Prostate gland (tissue), 2 donors: Measurements from ENCODE around the gene PIAS4.

ENCODE experiments used
- POLR2AphosphoS5 ChIP-seq: sonication (generic); formaldehyde crosslinking; IDR thresholded peaks from one replicate; pipeline ENCODE4 v1.6.1; 2017; ENCODE audit warnings: antibody characterized with exemption
- TF ChIP-seq, protein P1 (sequence below), 4 experiments: fragments of 200-600 bp in 2 of 4; fragments of 450-650 bp in 2 of 4; sonication (generic) in 2 of 4; IDR thresholded peaks; 1 replicate in 3 of 4; 2 replicates in 1 of 4; pipeline ENCODE4 v1.5.1; 2016 to 2019; ENCODE audit warnings: antibody characterized with exemption in 4 of 4, mild to moderate bottlenecking in 2 of 4, moderate library complexity in 2 of 4

DNA sequence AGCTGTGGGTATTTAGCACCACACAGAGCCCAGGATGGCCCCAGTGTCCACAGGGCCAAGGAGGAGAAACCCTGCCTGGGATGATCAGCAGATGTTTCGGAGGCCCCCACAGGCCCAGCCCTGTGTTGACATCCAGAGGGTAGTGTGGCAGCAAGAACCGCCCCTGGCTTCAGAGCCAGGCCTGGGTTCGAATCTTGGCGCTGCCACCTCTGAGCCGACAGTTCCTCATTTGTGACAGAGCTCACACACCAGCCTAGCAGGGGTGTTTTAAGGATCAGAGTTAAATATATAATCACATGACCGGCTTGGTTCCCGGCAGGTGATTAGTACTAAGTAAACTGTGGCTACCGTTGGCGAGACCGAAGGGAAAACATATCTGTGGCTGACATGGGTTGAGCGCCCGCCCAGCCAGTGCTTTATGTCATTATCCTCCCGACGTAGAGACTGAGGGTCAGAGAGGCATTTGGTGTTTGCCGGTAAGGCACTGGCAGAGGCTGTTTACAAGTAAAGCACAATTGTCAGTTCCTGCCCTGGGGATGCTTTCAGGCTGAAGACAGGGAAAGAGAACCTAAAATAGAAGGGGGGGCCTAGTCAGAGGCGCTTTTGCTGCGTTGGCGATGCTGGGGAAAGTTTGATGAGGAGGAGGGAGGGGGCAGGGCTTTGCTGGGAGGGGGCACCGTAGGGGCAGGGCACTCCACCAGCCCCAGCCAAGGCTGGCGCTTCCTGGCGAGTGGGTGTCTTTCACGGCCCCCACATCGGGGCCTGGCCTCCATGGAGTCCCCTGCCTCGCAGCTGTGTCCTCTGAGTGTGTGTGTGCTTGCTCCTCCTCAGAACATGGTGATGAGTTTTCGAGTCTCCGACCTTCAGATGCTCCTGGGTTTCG lies 4.8 kb downstream of the PIAS4 start:
- TF ChIP-seq, protein P1, sequence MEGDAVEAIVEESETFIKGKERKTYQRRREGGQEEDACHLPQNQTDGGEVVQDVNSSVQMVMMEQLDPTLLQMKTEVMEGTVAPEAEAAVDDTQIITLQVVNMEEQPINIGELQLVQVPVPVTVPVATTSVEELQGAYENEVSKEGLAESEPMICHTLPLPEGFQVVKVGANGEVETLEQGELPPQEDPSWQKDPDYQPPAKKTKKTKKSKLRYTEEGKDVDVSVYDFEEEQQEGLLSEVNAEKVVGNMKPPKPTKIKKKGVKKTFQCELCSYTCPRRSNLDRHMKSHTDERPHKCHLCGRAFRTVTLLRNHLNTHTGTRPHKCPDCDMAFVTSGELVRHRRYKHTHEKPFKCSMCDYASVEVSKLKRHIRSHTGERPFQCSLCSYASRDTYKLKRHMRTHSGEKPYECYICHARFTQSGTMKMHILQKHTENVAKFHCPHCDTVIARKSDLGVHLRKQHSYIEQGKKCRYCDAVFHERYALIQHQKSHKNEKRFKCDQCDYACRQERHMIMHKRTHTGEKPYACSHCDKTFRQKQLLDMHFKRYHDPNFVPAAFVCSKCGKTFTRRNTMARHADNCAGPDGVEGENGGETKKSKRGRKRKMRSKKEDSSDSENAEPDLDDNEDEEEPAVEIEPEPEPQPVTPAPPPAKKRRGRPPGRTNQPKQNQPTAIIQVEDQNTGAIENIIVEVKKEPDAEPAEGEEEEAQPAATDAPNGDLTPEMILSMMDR (IDR thresholded peaks at IDR 0.05): no peak
- TF ChIP-seq POLR2AphosphoS5: peak; percentile 87
